ENCODE measurements around the gene NEK6. TPM values are rescaled to one million over a fixed set of nuclear protein-coding genes. Genes with fewer than 3 reads are reported as not detected.

NEK6 gene
- total and polyA plus RNA-seq, 9 of the 15 experiments (the other 6 are each of a cell fraction or from before 2014, with no cell fraction given): 3.1 to 19.0 (median 8.4) TPM

GRCh38 chr9:124309667-124310084 is 51.9 kb downstream of the NEK6 start:
- WGBS (ENCODE audit: insufficient coverage, low coverage, missing lambda C conversion rate): 56% methylated on average over 13 of the region's 15 CpGs
- Histone ChIP-seq H3K27ac (ENCODE audit: extremely low read depth, low read depth, low read length) (no peak overlapping the region), H3K4me1 (replicated peaks in 1 of 2; ENCODE audit: control insufficient read depth in 2 of 2, insufficient read depth in 2 of 2, low read length in 2 of 2) (peaks cover 4 to 16% of the 10 kb centered on the region in 2 experiments; a peak in 3 of 5 replicates), H3K27me3 (ENCODE audit: control insufficient read depth in 2 of 2, insufficient read depth in 2 of 2, low read length in 2 of 2) (no peaks in the 10 kb centered on the region), H3K9me1 (ENCODE audit: control insufficient read depth, insufficient read depth, low read length) (peaks cover 2% of the 10 kb centered on the region), H3K36me3 (ENCODE audit: control insufficient read depth, insufficient read depth, low read length) (no peaks in the 10 kb centered on the region; the same call in 2 of the 3 replicates), H3K9ac (ENCODE audit: insufficient read depth in 1 of 2, low read depth in 2 of 2, low read length in 2 of 2) (no peak overlapping the region; a peak in 1 of 4 replicates), H4K20me1 (replicated peaks; ENCODE audit: control insufficient read depth, insufficient read depth, low read length) (peaks cover 13% of the 10 kb centered on the region; the same call in 1 of the 2 replicates), H3K79me2 (ENCODE audit: control insufficient read depth, insufficient read depth, low read length) (no peaks in the 10 kb centered on the region), H3K4me3 (no peak overlapping the region), H3K9me3 (replicated peaks; ENCODE audit: control insufficient read depth, insufficient read depth, low read depth, low read length) (no peaks in the 10 kb centered on the region), H3K4me2 (ENCODE audit: insufficient read depth, low read length) (no peak overlapping the region), H2AFZ (ENCODE audit: low read depth, low read length) (no peak overlapping the region)
- intact Hi-C loops (cut with micrococcal nuclease): no loop called here
- ATAC-seq (no peak), FAIRE-seq (no peak), DNase-seq (ENCODE audit: extremely low read depth in 1 of 4, low spot score in 3 of 4) (no peak)
- POLR2A ChIA-PET: interaction anchor here (0.6 to 0.9 kb wide), 2 partner anchors 12 to 183 kb away, joined by 3 to 4 read pairs; no protein-coding TSS in a partner anchor
- CTCF ChIA-PET (ENCODE audit: low intra/inter-chr PET ratio): no interaction called here
- in situ Hi-C loops (cut with MboI): loop anchor here (25.0 kb wide), 1 partner anchor 772 kb away; no protein-coding TSS in a partner anchor
- no TSS peak for BruUV-seq (replicated peaks)
- no peak for TF ChIP-seq YBX1 (IDR thresholded peaks at IDR 0.05)
- 0 out of 2 replicates have a peak, but pooled peaks have one; percentile 15 for TF ChIP-seq JUN (IDR thresholded peaks at IDR 0.05; ENCODE audit: borderline replicate concordance, low read depth, low read length)
- TF ChIP-seq JUN (CRISPR knock-in tag; IDR thresholded peaks at IDR 0.05; ENCODE audit: borderline replicate concordance): no peak
- peak; percentile 68 for TF ChIP-seq FOSL1 (tag; conservative IDR thresholded peaks at IDR 0.05)
- TF ChIP-seq, protein P1, sequence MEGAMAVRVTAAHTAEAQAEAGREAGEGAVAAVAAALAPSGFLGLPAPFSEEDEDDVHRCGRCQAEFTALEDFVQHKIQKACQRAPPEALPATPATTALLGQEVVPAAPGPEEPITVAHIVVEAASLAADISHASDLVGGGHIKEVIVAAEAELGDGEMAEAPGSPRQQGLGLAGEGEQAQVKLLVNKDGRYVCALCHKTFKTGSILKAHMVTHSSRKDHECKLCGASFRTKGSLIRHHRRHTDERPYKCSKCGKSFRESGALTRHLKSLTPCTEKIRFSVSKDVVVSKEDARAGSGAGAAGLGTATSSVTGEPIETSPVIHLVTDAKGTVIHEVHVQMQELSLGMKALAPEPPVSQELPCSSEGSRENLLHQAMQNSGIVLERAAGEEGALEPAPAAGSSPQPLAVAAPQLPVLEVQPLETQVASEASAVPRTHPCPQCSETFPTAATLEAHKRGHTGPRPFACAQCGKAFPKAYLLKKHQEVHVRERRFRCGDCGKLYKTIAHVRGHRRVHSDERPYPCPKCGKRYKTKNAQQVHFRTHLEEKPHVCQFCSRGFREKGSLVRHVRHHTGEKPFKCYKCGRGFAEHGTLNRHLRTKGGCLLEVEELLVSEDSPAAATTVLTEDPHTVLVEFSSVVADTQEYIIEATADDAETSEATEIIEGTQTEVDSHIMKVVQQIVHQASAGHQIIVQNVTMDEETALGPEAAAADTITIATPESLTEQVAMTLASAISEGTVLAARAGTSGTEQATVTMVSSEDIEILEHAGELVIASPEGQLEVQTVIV (CRISPR knock-in tag; IDR thresholded peaks at IDR 0.05; ENCODE audit: borderline replicate concordance): no peak
- no peak for TF ChIP-seq DPF2 (IDR thresholded peaks at IDR 0.05)
- peak; percentile 97 for TF ChIP-seq ZKSCAN1 (IDR thresholded peaks at IDR 0.05; ENCODE audit: low read depth, low read length)
- no peak for TF ChIP-seq JUNB (CRISPR knock-in tag; conservative IDR thresholded peaks at IDR 0.05)
- peak; percentile 31; the same call in 1 of the 2 replicates for TF ChIP-seq ATF3 (IDR thresholded peaks at IDR 0.05)
- no peak for TF ChIP-seq ATF3 (CRISPR knock-in tag; conservative IDR thresholded peaks at IDR 0.05)
- no peak for TF ChIP-seq BCL6 (CRISPR knock-in tag; IDR thresholded peaks at IDR 0.05)
- TF ChIP-seq ZHX1 (conservative IDR thresholded peaks at IDR 0.05; ENCODE audit: low read length): no peak
- TF ChIP-seq RAD21 (CRISPR knock-in tag; conservative IDR thresholded peaks at IDR 0.05 in 1 of 2, IDR thresholded peaks at IDR 0.05 in 1 of 2): no peak
- TF ChIP-seq NFIC (IDR thresholded peaks at IDR 0.05): 0 out of 2 replicates have a peak, but pooled peaks have one; percentile 11
- TF ChIP-seq ZNF75A (CRISPR knock-in tag; IDR thresholded peaks at IDR 0.05): no peak

All from K562 (cell line).